Suppressor macrophage treated with lipopolysaccharide for 4 hours (primary cell): ENCODE measurements around the gene RNU6-9.
"Not testable (repeated sequence)": the region's sequence is repeated elsewhere in the genome, so short reads cannot be mapped to it uniquely, and the experiment has no call there.

Source experiments
- DNase-seq: peaks from one replicate; pipeline ENCODE4 v3.0.0-alpha.2; 2020

Gene RNU6-9

GRCh38 chr19:861756-862580 lies 31.3 kb upstream of the RNU6-9 start:
- peak; percentile 69 for DNase-seq

GRCh38 chr19:862581-863314 lies 30.5 kb upstream of the RNU6-9 start:
- DNase-seq, result peak; percentile 59

- no peak for DNase-seq
These were observed 30.0 kb upstream of the RNU6-9 start for GRCh38 chr19:863315-863620.

GRCh38 chr19:866769-867300 lies 26.4 kb upstream of the RNU6-9 start:
- no peak for DNase-seq

- DNase-seq, result no peak
These were observed 25.9 kb upstream of the RNU6-9 start for GRCh38 chr19:867301-867793.

- DNase-seq, result no peak
These were observed 25.3 kb upstream of the RNU6-9 start for GRCh38 chr19:867855-868457.

GRCh38 chr19:868458-869244 lies 24.6 kb upstream of the RNU6-9 start:
- no peak for DNase-seq

GRCh38 chr19:869245-870177 lies 23.8 kb upstream of the RNU6-9 start:
- DNase-seq, result no peak

- no peak for DNase-seq
These were observed 23.0 kb upstream of the RNU6-9 start for GRCh38 chr19:870314-870713.

GRCh38 chr19:870963-871401 lies 22.3 kb upstream of the RNU6-9 start:
- DNase-seq, result no peak

GRCh38 chr19:871446-872265 lies 21.6 kb upstream of the RNU6-9 start:
- DNase-seq, result no peak

GRCh38 chr19:872266-872951 lies 20.9 kb upstream of the RNU6-9 start:
- DNase-seq, result peak; percentile 65

GRCh38 chr19:873084-873483 lies 20.2 kb upstream of the RNU6-9 start:
- peak; percentile 53 for DNase-seq

GRCh38 chr19:873561-874041 lies 19.7 kb upstream of the RNU6-9 start:
- no peak for DNase-seq

GRCh38 chr19:875265-875879 lies 17.9 kb upstream of the RNU6-9 start:
- no peak for DNase-seq

GRCh38 chr19:876089-876488 lies 17.2 kb upstream of the RNU6-9 start:
- no peak for DNase-seq

GRCh38 chr19:876780-877314 lies 16.4 kb upstream of the RNU6-9 start:
- no peak for DNase-seq

- DNase-seq, result not testable (repeated sequence)
These were observed 15.2 kb upstream of the RNU6-9 start for GRCh38 chr19:877992-878660.
